Measurements from ENCODE around the gene TRIM26. TPM values are rescaled to one million over a fixed set of nuclear protein-coding genes. Genes with fewer than 3 reads are reported as not detected.

Gene TRIM26
- total and polyA plus RNA-seq, 2 of the 8 experiments (the other 6 are each of a cell fraction or from before 2014, with no cell fraction given) = 21.5 to 32.3 TPM

GRCh38 chr6:30244560-30244959 is 31.4 kb upstream of the TRIM26 start:
- no peaks in the 10 kb centered on the region for H3K27me3 ChIP-seq (replicated peaks in 1 of 4; ENCODE audit: control insufficient read depth in 3 of 4, extremely low read depth in 1 of 4, insufficient read depth in 3 of 4, low read length in 3 of 4)
- no peak overlapping the region for H2BK5ac ChIP-seq (ENCODE audit: low read depth, low read length)
- no peaks in the 10 kb centered on the region for H3K36me3 ChIP-seq (ENCODE audit: control insufficient read depth in 2 of 4, insufficient read depth in 4 of 4, low read length in 3 of 4)
- no peak overlapping the region for H2AK5ac ChIP-seq (ENCODE audit: low read depth, low read length)
- H3K14ac ChIP-seq (ENCODE audit: insufficient read length) = no peak overlapping the region
- H3K18ac ChIP-seq (ENCODE audit: extremely low read depth, low read length) = no peak overlapping the region
- ChIA-PET POLR2A (ENCODE audit: partially characterized antibody) (no interaction called here), CTCF (ENCODE audit: partially characterized antibody) (no interaction called here)
- H3K9me3 ChIP-seq (ENCODE audit: insufficient read depth in 2 of 2, low read depth in 1 of 2, low read length in 1 of 2) = no peaks in the 10 kb centered on the region
- no peak overlapping the region for H3K23ac ChIP-seq (ENCODE audit: insufficient read length)
- H3K9ac ChIP-seq (replicated peaks in 1 of 4; ENCODE audit: extremely low read depth in 1 of 4, low read depth in 3 of 4, low read length in 3 of 4) = no peak overlapping the region
- no peak for FAIRE-seq
- no peak overlapping the region for H2BK120ac ChIP-seq (replicated peaks; ENCODE audit: low read depth, low read length)
- no peak for TF ChIP-seq RXRA (IDR thresholded peaks at IDR 0.05; ENCODE audit: insufficient read depth, low read depth, low read length)
- no peak for TF ChIP-seq TEAD4 (IDR thresholded peaks at IDR 0.05; ENCODE audit: low read depth, low read length)
- TF ChIP-seq SIX5 (IDR thresholded peaks at IDR 0.05; ENCODE audit: low read depth, low read length) = no peak
- H4K5ac ChIP-seq (ENCODE audit: insufficient read length, low read depth, low read length) = no peak overlapping the region
- no peak overlapping the region for H2BK12ac ChIP-seq (ENCODE audit: low read depth, low read length)
- no peak overlapping the region for H3K4me2 ChIP-seq (ENCODE audit: insufficient read depth in 1 of 2, low read depth in 2 of 2, low read length in 2 of 2)
- no peak overlapping the region for H3K4ac ChIP-seq (replicated peaks; ENCODE audit: insufficient read length, low read depth, low read length)
- no peak overlapping the region for H2AFZ ChIP-seq (ENCODE audit: low read length)
- H3K4me1 ChIP-seq (replicated peaks in 1 of 4; ENCODE audit: control insufficient read depth in 3 of 4, insufficient read depth in 4 of 4, low read length in 3 of 4) = no peaks in the 10 kb centered on the region
- no peaks in the 10 kb centered on the region for H3K79me2 ChIP-seq (ENCODE audit: control insufficient read depth in 1 of 2, insufficient read depth in 2 of 2, low read length in 2 of 2)
- H3K23me2 ChIP-seq (ENCODE audit: low read depth, low read length) = no peaks in the 10 kb centered on the region; the same call in 1 of the 2 replicates
- H3K4me3 ChIP-seq (ENCODE audit: extremely low read depth in 1 of 4, insufficient read depth in 2 of 4, low read depth in 3 of 4, low read length in 4 of 4) = no peak overlapping the region
- no peak overlapping the region for H2BK20ac ChIP-seq (ENCODE audit: low read length)
- WGBS, 2 experiments (ENCODE audit: extremely low coverage in 1 of 2, insufficient coverage in 1 of 2, insufficient read length in 1 of 2, insufficient replicate concordance in 2 of 2, low coverage in 1 of 2, low lambda C conversion rate in 2 of 2, missing lambda C conversion rate in 1 of 2) = 86% methylated on average over 3 of the region's 3 CpGs; no CpG with 5 or more reads in 1 of the 2 experiments
- H3K27ac ChIP-seq (ENCODE audit: low read depth, low read length) = no peak overlapping the region
- no peak overlapping the region for H2BK15ac ChIP-seq (ENCODE audit: low read length)
- H4K20me1 ChIP-seq (replicated peaks in 1 of 2; ENCODE audit: control insufficient read depth in 1 of 2, insufficient read depth in 2 of 2, low read length in 2 of 2) = no peaks in the 10 kb centered on the region
- no peaks in the 10 kb centered on the region for H3K79me1 ChIP-seq (ENCODE audit: low read depth, low read length)
- no peak overlapping the region for H3K56ac ChIP-seq (replicated peaks; ENCODE audit: insufficient read length, low read depth, low read length)
- H4K8ac ChIP-seq (ENCODE audit: extremely low read depth, insufficient read depth, low read length) = no peak overlapping the region
- no peak for DNase-seq (ENCODE audit: low read depth in 1 of 2, low spot score in 2 of 2)
- H4K91ac ChIP-seq (replicated peaks; ENCODE audit: insufficient read length, low read length) = no peak overlapping the region
